Astrocyte (in vitro differentiated cells and primary cell): ENCODE results near the gene RASGRP3.

ENCODE experiments used
- EZH2 ChIP-seq: IDR thresholded peaks from 2 replicates; pipeline ENCODE4 v1.6.1; 2012; ENCODE audit warnings: mild to moderate bottlenecking, low read length, inconsistent platforms; ENCODE audit not compliant: insufficient read depth
- TF ChIP-seq, protein P1 (sequence below): IDR thresholded peaks from 2 replicates; pipeline ENCODE4 v1.5.1; 2011; ENCODE audit warnings: low read depth, mild to moderate bottlenecking, inconsistent platforms, low read length, moderate library complexity; ENCODE audit not compliant: insufficient read depth

DNA sequence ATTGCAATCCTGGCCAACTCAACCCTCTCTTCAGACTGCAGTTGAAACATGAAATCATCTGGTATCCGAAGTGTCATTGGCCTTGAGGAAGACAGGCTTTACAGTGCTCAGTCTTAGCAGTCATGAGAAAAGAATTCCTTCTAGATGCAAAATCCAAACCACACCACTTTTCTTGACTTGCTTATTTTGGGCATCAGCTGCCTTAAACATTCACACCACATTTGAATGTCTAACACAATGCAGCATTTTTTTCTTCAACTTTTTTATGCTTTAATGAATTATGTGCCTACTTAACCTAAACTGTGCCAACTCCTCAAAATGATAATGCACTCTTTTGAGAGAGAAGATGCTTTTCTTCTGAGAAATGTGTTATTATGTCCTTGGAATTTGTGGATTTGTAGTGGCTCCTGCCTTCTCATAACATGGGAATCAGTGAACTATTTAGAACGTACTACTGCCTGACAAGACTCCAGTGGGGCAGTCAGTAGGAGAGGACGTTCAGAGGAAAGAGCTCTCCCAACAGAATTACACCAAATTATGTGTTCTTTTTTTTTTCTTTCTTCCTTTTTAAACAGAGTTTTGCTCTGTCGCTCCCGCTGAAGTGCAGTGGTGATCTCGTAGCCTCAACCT lies 125.9 kb downstream of the RASGRP3 start:
- TF ChIP-seq, protein P1, sequence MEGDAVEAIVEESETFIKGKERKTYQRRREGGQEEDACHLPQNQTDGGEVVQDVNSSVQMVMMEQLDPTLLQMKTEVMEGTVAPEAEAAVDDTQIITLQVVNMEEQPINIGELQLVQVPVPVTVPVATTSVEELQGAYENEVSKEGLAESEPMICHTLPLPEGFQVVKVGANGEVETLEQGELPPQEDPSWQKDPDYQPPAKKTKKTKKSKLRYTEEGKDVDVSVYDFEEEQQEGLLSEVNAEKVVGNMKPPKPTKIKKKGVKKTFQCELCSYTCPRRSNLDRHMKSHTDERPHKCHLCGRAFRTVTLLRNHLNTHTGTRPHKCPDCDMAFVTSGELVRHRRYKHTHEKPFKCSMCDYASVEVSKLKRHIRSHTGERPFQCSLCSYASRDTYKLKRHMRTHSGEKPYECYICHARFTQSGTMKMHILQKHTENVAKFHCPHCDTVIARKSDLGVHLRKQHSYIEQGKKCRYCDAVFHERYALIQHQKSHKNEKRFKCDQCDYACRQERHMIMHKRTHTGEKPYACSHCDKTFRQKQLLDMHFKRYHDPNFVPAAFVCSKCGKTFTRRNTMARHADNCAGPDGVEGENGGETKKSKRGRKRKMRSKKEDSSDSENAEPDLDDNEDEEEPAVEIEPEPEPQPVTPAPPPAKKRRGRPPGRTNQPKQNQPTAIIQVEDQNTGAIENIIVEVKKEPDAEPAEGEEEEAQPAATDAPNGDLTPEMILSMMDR, result no peak
- TF ChIP-seq EZH2, result no peak
